PFSK-1 (cell line): ENCODE results near the gene SIGLEC10.

Experiments
- POLR2AphosphoS5 ChIP-seq: IDR thresholded peaks from 2 replicates; pipeline ENCODE4 v1.6.1; 2012; ENCODE audit warnings: low read depth, mild to moderate bottlenecking, control low read depth, low read length, moderate library complexity
- SIN3A ChIP-seq: IDR thresholded peaks from 2 replicates; pipeline ENCODE4 v1.6.1; 2012; ENCODE audit warnings: mild to moderate bottlenecking, low read length, moderate library complexity, borderline replicate concordance; ENCODE audit not compliant: insufficient read depth
- TAF1 ChIP-seq: IDR thresholded peaks from 2 replicates; pipeline ENCODE4 v1.6.1; 2012; ENCODE audit warnings: low read length, control low read depth, borderline replicate concordance; ENCODE audit not compliant: insufficient read depth

DNA sequence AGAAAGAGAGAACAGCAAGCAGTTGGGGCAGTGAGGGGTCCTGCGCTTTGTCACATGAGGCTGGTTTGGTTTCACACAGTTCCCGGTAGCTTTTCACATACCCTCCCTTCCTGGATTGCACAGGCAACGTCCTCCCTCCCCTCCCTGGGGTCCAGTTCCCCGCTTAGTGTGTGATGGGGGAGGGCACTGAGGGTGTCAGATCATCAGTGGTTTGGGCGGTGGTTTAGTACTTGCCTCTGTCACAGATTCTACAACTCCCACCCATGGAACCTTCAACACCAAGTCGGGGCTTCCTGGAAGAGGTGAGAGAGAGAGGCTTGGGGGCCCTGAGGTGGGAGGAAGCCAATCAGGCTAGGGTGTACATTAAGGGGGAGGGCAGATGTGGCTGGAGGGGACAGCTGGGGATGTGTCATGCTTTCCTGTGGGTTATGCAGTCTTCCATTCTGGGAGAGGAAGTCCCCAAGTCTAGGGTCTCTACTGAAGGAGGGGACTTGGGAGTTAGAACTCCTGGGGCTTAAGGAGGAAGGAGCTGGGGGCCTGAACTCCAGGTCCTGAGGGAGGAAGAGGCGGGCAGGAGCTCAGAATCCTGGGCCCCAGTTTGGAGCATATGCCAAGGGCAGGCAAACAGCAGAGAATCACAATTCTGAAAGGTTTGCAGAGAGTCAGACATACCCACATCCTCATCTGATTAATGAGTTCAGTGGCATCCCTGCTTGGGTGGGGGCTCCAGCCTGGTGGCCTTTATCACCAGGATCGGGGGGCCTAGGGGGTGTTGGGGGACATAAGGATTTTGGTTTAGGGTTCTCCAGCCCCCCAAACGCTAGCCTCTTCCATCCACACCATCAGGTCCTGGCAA lies 44.6 kb downstream of the SIGLEC10 start, which contains the start of gene NKG7:
- TF ChIP-seq SIN3A (no peak), TAF1 (no peak), POLR2AphosphoS5 (no peak)
